Measurements from ENCODE around the gene RAI1. TPM values are rescaled to one million over a fixed set of nuclear protein-coding genes. Genes with fewer than 3 reads are reported as not detected.
"Not testable (repeated sequence)": the region's sequence is repeated elsewhere in the genome, so short reads cannot be mapped to it uniquely, and the experiment has no call there.

RAI1 gene
- 10 to 100 TPM; 25.6 to 36.5 TPM for total RNA-seq
- long read RNA-seq, donor 1, partial matches to known transcripts: 11 of 20 reads
- long read RNA-seq, donor 1, other reads (novel, unspliced or antisense): 8 of 20 reads
- long read RNA-seq, donor 2, partial matches to known transcripts: 21 of 43 reads
- long read RNA-seq, donor 2, other reads (novel, unspliced or antisense): 22 of 43 reads

DNA sequence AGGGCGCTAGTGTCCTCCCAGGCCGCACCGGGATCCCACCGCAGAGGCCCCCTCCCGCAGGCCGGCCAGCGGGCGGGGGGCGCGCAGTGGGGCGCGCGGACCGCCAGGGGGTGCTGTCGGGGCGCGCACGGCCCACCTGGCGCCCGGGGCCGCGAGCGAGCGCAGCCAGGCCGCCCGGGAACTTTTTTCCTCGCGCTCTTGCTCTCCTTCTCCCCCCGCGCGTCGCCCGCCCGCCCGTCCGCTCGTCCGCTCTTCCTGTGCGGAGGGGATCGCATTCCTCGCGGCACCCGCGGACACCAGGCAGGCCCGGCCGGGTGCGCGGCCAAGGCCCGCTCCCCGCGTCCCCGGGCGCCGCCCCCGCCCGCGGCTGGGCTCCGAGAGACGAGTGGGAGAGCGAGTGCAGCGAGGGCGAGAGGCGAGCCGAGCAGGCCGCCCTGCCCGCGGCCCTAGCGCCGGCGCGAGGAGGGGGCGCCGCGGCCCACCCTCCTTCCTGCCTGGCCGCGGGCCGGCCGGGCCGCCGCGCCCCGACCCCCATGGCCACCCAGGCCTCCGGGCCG, at the start of gene RAI1:
RAI1 (plus strand) TSS at position 272 of the 557 bp plus-strand sequence. CDS start 111,491 bp downstream, outside the sequence.
- intact Hi-C loops (cut with DNase I): loop anchor here (2.0 to 10.0 kb wide), 6 partner anchors 41 to 354 kb away; partner anchors contain the start of genes ATPAF2 (in 1 of the 2) and GID4 (in 1 of the 2)
- DNase-seq (ENCODE audit: low spot score): peak; percentile 91

- not testable (repeated sequence) for DNase-seq (ENCODE audit: low spot score)
These were observed 48.6 kb upstream of the RAI1 start for GRCh38 chr17:17632690-17633089.

GRCh38 chr17:17633310-17633709, 47.9 kb upstream of the RAI1 start:
- DNase-seq (ENCODE audit: low spot score): no peak

More at GRCh38 chr17:17632690-17633089, 48.6 kb upstream of the RAI1 start:
- intact Hi-C loops (cut with DNase I): loop anchor here in 1 of 2 donors (10.0 kb wide), 1 partner anchor 138 kb away; the partner anchor contains the start of gene RASD1

DNA sequence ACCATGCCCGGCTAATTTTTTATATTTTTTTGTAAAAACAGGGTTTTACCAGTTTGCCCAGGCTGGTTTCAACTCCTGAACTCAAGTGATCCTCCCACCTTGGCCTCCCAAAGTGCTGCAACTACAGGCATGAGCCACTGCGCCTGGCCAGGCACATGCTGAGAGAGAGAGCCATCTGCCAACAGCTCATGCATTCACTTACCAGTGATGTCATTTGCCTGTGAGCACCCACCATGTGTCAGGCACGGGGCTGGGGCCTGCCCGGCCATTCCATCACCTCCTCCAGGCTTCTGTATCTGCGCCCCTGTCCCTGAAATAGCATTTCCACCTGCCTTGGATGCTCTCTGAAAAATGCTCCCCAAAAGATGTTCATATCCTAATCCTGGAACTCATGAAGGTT, 46.1 kb upstream of the RAI1 start:
- DNase-seq (ENCODE audit: low spot score): no peak
- intact Hi-C loops (cut with DNase I): loop anchor here in 1 of 2 donors (10.0 kb wide), 1 partner anchor 140 kb away; the partner anchor contains the start of gene RASD1

More at GRCh38 chr17:17633310-17633709, 47.9 kb upstream of the RAI1 start:
- intact Hi-C loops (cut with DNase I): loop anchor here in 1 of 2 donors (10.0 kb wide), 1 partner anchor 139 kb away; the partner anchor contains the start of gene RASD1

DNA sequence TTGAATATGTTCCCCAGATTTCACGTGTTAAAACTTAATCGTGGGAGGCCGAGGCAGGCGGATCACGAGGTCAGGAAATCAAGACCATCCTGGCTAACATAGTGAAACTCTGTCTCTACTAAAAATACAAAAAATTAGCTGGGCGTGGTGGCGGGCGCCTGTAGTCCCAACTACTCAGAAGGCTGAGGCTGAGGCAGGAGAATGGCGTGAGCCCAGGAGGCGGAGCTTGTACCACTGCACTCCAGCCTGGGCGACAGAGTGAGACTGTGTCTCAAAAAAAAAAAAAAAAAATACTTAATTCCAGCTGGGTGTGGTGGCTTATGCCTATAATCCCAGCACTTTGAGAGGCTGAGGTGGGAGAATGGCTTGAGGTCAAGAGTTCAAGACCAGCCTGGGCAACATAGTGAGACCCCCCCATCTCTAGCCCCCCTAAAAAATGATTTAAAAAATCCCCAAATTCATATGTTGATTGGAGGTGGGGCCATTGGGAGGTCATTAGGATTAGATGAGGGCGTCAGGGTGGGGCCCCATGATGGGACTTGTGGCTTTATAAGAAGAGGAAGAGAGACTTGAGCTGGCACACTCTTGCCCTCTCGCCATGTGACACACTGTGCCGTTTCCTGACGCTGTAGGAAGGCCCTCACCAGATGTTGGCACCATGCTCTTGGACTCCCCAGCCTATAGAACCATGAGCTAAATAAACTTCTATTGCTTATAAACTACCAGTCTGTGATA, 45.6 kb upstream of the RAI1 start:
- DNase-seq (ENCODE audit: low spot score): not testable (repeated sequence)
- intact Hi-C loops (cut with DNase I): loop anchor here in 1 of 2 donors (10.0 kb wide), 1 partner anchor 141 kb away; the partner anchor contains the start of gene RASD1

GRCh38 chr17:17636272-17636885, 44.9 kb upstream of the RAI1 start:
- intact Hi-C loops (cut with DNase I): loop anchor here in 1 of 2 donors (10.0 kb wide), 1 partner anchor 142 kb away; the partner anchor contains the start of gene RASD1
- no peak for DNase-seq (ENCODE audit: low spot score)

DNA sequence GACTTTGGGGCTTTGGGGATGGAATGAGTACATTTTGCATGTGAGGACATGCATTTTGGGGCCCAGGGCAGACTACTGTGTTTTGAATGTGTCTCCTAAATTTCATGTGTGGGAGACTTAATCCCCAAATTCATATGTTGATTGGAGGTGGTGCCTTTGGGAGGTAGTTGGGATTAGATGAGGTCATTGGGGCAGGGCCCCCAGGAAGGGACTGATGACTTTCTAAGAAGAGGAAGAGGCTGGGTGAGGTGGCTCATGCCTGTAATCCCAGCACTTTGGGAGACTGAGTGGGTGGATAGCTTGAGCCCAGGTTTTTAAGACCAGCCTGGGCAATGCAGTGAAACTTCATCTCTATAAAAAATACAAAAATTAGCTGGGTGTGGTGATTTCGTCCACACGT, 42.8 kb upstream of the RAI1 start:
- DNase-seq (ENCODE audit: low spot score): no peak
- intact Hi-C loops (cut with DNase I): loop anchor here in 1 of 2 donors (10.0 kb wide), 1 partner anchor 144 kb away; the partner anchor contains the start of gene RASD1

DNA sequence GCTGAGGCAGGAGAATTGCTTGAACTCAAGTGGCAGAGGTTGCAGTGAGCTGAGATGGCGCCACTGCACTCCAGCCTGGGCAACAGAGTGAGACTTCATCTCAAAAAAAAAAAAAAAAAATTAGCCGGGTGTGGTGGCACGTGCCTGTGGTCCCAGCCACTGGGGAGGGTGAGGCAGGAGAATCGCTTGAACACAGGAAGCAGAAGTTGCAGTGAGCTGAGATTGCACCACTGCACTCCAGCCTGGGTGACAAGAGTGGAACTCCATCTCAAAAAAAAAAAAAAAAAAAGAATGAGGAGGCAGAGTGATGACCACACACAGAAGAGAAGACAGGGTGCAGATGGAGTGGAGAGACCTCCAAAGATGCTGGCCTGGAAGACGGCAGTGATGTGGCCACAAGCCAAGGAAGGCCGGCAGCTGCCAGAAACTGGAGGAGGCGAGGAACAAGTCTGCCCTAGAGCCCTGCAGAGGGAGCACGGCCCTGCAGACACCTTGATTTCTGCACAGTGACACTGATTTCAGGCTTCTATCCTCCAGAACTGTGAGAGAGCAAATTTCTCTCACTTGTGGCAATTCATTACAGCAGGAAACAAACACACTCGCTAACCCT, 41.5 kb upstream of the RAI1 start:
- intact Hi-C loops (cut with DNase I): loop anchor here (10.0 kb wide), 1 partner anchor 145 kb away; the partner anchor contains the start of gene RASD1 (in 2 of the 2)

DNA sequence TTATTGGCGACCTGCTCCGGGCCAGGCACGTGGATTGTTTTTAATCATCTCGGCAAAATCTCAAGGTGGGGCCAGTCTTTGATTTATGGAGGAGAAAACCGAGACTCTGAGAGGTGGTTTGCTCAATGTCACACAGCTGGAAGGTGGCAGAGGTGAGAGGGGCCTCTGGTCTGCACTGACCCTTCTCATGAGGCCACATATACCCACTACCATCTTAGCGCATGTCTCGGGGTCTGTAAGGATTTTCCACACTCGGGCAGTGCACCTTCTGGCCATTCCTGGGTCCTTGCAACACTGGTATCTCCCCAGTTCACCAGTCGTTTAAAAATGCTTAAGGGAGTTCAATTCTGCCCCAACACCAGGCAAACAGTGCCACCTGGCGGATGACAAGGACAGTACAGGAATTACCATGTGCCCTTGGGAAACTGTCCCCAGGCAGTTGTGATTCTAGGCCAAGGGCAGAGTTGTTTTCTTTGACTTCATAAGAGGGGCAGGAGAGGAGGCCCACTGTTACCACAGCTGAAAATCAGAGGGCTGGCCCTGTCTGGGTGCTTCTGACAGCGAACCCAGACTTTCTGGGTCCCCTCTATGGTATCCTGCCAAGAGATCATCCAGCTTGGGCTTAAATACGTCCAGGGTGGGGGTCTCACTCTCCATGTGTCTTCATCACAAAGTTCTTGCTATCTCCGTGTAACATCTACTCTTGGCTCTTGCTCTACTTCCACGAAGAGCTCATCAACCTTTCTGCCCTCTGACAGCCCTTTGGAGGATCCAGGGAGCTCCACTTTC, 39.4 kb upstream of the RAI1 start:
- intact Hi-C loops (cut with DNase I): loop anchor here (1.0 to 10.0 kb wide), 3 partner anchors 147 to 289 kb away; partner anchors contain the start of gene RASD1 (in 1 of the 2)
- DNase-seq (ENCODE audit: low spot score): peak; percentile 89

More for the DNA sequence above, 41.5 kb upstream of the RAI1 start:
- DNase-seq (ENCODE audit: low spot score): not testable (repeated sequence)

DNA sequence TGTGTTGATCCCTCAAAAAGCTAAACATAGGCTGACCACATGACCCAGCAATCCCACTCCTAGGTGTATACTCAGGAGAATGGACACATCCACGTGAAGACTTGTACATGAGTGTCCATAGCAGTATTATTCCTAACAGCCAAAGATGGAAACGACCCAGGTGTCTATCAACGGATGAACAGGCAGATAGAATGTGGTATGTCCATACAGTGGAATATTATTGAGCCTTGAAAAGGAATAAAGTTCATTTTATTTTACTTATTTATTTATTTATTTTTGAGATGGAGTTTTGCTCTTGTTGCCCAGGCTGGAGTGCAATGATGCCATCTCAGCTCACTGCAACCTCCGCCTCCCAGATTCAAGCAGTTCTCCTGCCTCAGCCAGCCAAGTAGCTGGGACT, 36.1 kb upstream of the RAI1 start:
- intact Hi-C loops (cut with DNase I): loop anchor here in 1 of 2 donors (10.0 kb wide), 1 partner anchor 150 kb away; the partner anchor contains the start of gene RASD1
- DNase-seq (ENCODE audit: low spot score): not testable (repeated sequence)

GRCh38 chr17:17645961-17646360, 35.3 kb upstream of the RAI1 start:
- intact Hi-C loops (cut with DNase I): loop anchor here in 1 of 2 donors (10.0 kb wide), 1 partner anchor 151 kb away; the partner anchor contains the start of gene RASD1
- DNase-seq (ENCODE audit: low spot score): no peak

GRCh38 chr17:17647524-17648178, 33.6 kb upstream of the RAI1 start:
- intact Hi-C loops (cut with DNase I): loop anchor here in 1 of 2 donors (10.0 kb wide), 1 partner anchor 153 kb away; the partner anchor contains the start of gene RASD1

GRCh38 chr17:17648762-17649161, 32.5 kb upstream of the RAI1 start:
- DNase-seq (ENCODE audit: low spot score): no peak
- intact Hi-C loops (cut with DNase I): loop anchor here in 1 of 2 donors (10.0 kb wide), 1 partner anchor 154 kb away; the partner anchor contains the start of gene RASD1

More at GRCh38 chr17:17647524-17648178, 33.6 kb upstream of the RAI1 start:
- DNase-seq (ENCODE audit: low spot score): no peak

DNA sequence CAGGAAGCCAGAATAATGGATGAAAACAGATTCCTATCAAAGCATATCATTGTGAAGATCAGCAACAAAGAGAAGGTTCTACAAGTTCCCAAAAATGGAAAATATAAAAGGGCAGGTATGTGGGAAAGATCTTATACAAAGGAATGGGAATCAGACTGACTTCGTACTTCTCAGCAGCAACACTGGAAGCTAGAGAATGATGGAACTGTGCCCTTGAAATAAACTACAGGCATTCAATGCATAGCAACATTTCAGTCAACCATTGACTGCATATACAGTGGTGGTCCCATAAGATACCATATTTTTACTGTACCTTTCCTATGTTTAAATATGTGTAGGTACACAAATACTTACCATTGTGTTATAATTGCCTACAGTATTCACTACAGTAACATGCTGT, 30.3 kb upstream of the RAI1 start:
- intact Hi-C loops (cut with DNase I): no loop called here
- DNase-seq (ENCODE audit: low spot score): no peak

DNA sequence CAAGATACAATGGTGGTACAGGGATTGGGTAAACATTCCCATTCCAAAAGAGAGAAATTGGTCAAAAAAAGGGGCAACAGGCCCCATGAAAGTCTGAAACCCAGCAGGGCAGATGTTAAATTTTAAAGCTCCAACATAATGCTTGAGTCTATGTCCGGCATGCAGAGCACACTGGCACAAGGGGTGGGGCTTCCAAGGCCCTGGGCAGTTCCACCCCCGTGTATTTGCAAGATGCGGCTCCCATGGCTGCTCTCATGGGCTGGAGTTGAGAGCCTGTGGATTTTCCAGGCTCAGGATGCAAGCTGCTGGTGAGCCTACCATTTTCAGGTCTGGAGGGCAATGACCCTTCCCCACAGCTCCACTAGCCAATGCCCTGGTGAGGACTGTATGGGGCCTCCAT, 27.9 kb upstream of the RAI1 start:
- no peak for DNase-seq (ENCODE audit: low spot score)
- intact Hi-C loops (cut with DNase I): no loop called here

DNA sequence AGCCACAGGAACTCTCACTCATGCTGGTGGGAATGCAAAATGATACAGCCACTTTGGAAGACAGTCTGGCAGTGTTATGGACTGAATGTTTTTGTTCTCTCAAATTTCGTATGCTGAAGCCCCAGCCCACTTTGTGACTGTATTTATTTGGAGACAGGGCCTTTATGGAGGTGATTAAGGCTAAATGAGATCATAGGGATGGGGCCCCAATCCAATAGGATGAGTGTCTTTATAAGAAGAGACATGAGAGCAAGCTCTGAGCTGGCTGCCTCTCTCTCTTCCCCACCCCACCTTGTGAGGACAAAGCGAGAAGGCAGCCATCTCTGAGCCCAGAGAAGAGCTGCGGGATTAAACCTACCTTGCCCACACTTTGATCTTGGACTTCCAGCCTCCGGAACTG, 21.9 kb upstream of the RAI1 start:
- intact Hi-C loops (cut with DNase I): no loop called here

GRCh38 chr17:17661134-17661533, 20.1 kb upstream of the RAI1 start:
- DNase-seq (ENCODE audit: low spot score): no peak
- intact Hi-C loops (cut with DNase I): no loop called here

More for the DNA sequence above, 21.9 kb upstream of the RAI1 start:
- no peak for DNase-seq (ENCODE audit: low spot score)

Measured in posterior vena cava (tissue), 2 donors.